Measurements from ENCODE around the gene NCF2.

Gene NCF2

GRCh38 chr1:183522104-183522503, 68.2 kb downstream of the NCF2 start:
- Histone ChIP-seq H3K36me3 (ENCODE audit: low read length) (peaks cover 23% of the 10 kb centered on the region; the same call in 1 of the 2 replicates), H3F3A (ENCODE audit: insufficient read depth) (no peaks in the 10 kb centered on the region), H3K9me2 (replicated peaks; ENCODE audit: insufficient read depth, low read length) (no peaks in the 10 kb centered on the region), H3K4me3 (ENCODE audit: insufficient read depth, low read length, poor library complexity, severe bottlenecking) (no peak overlapping the region), H3K4me2 (ENCODE audit: low read depth, low read length, poor library complexity, severe bottlenecking) (no peak overlapping the region), H4K20me1 (ENCODE audit: low read depth, low read length) (no peaks in the 10 kb centered on the region), H3K79me2 (ENCODE audit: insufficient read depth, low read length) (0 out of 2 replicates have a peak, but pooled peaks cover 4% of the 10 kb centered on the region), H3K9me3 (ENCODE audit: insufficient read depth, low read length) (no peaks in the 10 kb centered on the region), H3K9ac (ENCODE audit: low read length) (no peak overlapping the region), H2AFZ (ENCODE audit: low read depth, low read length, severe bottlenecking) (no peak overlapping the region), H3K27ac (ENCODE audit: low read depth, low read length) (no peak overlapping the region), H3K27me3 (ENCODE audit: low read length) (no peaks in the 10 kb centered on the region)
- no peak for TF ChIP-seq CTCF (IDR thresholded peaks at IDR 0.05; ENCODE audit: insufficient read depth, low read length, poor library complexity, severe bottlenecking)
- TF ChIP-seq EZH2phosphoT487 (conservative IDR thresholded peaks at IDR 0.05; ENCODE audit: low read length), result no peak

DNA sequence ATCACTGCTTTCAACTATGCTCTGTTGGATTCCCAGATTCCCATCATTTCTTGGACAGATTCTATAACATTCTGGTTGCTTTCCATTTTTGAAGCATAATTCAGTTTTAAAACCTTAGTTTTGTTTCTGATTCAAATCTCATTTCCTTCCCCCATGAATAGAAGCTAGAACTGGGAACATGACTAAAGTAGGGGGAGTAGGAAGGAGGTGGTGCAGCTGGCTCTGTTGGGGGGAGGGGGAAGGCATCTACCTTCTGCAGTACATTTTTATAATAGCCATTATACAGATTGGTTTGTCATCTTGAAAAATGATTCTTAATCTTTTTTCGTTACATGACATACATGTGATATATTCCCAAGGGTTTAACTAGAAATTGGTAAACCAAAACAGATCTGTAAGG, 69.9 kb downstream of the NCF2 start:
- no peak for TF ChIP-seq CTCF (IDR thresholded peaks at IDR 0.05; ENCODE audit: insufficient read depth, low read length, poor library complexity, severe bottlenecking)
- TF ChIP-seq EZH2phosphoT487 (conservative IDR thresholded peaks at IDR 0.05; ENCODE audit: low read length), result no peak
- Histone ChIP-seq H3F3A (ENCODE audit: insufficient read depth) (no peaks in the 10 kb centered on the region), H3K36me3 (ENCODE audit: low read length) (peaks cover 22% of the 10 kb centered on the region; the same call in 1 of the 2 replicates), H3K9me2 (replicated peaks; ENCODE audit: insufficient read depth, low read length) (no peaks in the 10 kb centered on the region), H3K4me2 (ENCODE audit: low read depth, low read length, poor library complexity, severe bottlenecking) (no peak overlapping the region), H3K79me2 (ENCODE audit: insufficient read depth, low read length) (0 out of 2 replicates have a peak, but pooled peaks cover 4% of the 10 kb centered on the region), H3K27ac (ENCODE audit: low read depth, low read length) (no peak overlapping the region), H4K20me1 (ENCODE audit: low read depth, low read length) (no peaks in the 10 kb centered on the region), H3K9ac (ENCODE audit: low read length) (no peak overlapping the region), H3K27me3 (ENCODE audit: low read length) (no peaks in the 10 kb centered on the region), H2AFZ (ENCODE audit: low read depth, low read length, severe bottlenecking) (no peak overlapping the region), H3K4me3 (ENCODE audit: insufficient read depth, low read length, poor library complexity, severe bottlenecking) (no peak overlapping the region), H3K9me3 (ENCODE audit: insufficient read depth, low read length) (no peaks in the 10 kb centered on the region)

DNA sequence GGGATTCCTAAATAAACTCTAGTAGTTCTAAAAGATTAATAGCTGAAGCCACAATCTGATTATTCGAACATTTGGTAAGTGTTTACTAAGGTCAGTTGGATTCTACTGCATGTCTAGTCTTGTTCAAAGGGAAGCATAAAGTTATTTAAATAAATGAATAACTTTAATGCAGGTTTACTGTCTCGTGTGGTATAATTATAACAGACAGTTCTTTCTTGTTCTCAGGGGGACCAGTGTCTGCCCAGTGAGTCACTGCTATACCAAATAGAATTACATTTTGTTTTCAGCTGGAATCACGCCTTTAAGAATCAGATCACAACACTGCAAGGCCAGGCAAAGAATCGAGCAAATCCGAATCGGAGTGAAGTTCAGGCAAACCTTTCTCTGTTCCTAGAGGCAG, 72.9 kb downstream of the NCF2 start:
- no peak overlapping the region for H3K27ac ChIP-seq (ENCODE audit: low read depth, low read length)
- no peaks in the 10 kb centered on the region for H3F3A ChIP-seq (ENCODE audit: insufficient read depth)
- no peak overlapping the region for H3K4me3 ChIP-seq (ENCODE audit: insufficient read depth, low read length, poor library complexity, severe bottlenecking)
- peaks cover 22% of the 10 kb centered on the region; the same call in 1 of the 2 replicates for H3K36me3 ChIP-seq (ENCODE audit: low read length)
- no peaks in the 10 kb centered on the region for H3K9me2 ChIP-seq (replicated peaks; ENCODE audit: insufficient read depth, low read length)
- H3K4me2 ChIP-seq (ENCODE audit: low read depth, low read length, poor library complexity, severe bottlenecking), result no peak overlapping the region
- no peaks in the 10 kb centered on the region for H3K27me3 ChIP-seq (ENCODE audit: low read length)
- no peaks in the 10 kb centered on the region for H3K9me3 ChIP-seq (ENCODE audit: insufficient read depth, low read length)
- no peak overlapping the region for H3K9ac ChIP-seq (ENCODE audit: low read length)
- no peak for TF ChIP-seq CTCF (IDR thresholded peaks at IDR 0.05; ENCODE audit: insufficient read depth, low read length, poor library complexity, severe bottlenecking)
- no peak for TF ChIP-seq EZH2phosphoT487 (conservative IDR thresholded peaks at IDR 0.05; ENCODE audit: low read length)
- no peaks in the 10 kb centered on the region; the same call in 1 of the 2 replicates for H3K79me2 ChIP-seq (ENCODE audit: insufficient read depth, low read length)
- H2AFZ ChIP-seq (ENCODE audit: low read depth, low read length, severe bottlenecking), result no peak overlapping the region
- 0 out of 2 replicates have a peak, but pooled peaks cover 6% of the 10 kb centered on the region for H4K20me1 ChIP-seq (ENCODE audit: low read depth, low read length)

Measured in SU-DHL-6 (cell line).